HUES6 (cell line): Measurements from ENCODE around the gene KDM6B.
"Not testable (repeated sequence)": the region's sequence is repeated elsewhere in the genome, so short reads cannot be mapped to it uniquely, and the experiment has no call there.

ENCODE experiments used
- H3K27ac ChIP-seq: 2 replicates; pipeline ENCODE4 v1.7.0; 2013; ENCODE audit warnings: low read depth, mild to moderate bottlenecking, low read length, inconsistent platforms
- H3K27me3 ChIP-seq: 2 replicates; pipeline ENCODE4 v1.6.1; 2013; ENCODE audit warnings: low read length; ENCODE audit not compliant: control insufficient read depth, insufficient read depth
- H3K36me3 ChIP-seq: 2 replicates; pipeline ENCODE4 v1.6.1; 2013; ENCODE audit warnings: low read length; ENCODE audit not compliant: control insufficient read depth, insufficient read depth
- H3K4me1 ChIP-seq: 2 replicates; pipeline ENCODE4 v1.6.1; 2013; ENCODE audit warnings: low read length; ENCODE audit not compliant: control insufficient read depth, insufficient read depth
- H3K4me3 ChIP-seq: 2 replicates; pipeline ENCODE4 v1.5.1; 2013; ENCODE audit warnings: low read depth, low read length
- H3K9ac ChIP-seq: one replicate; pipeline ENCODE4 v1.6.1; 2013; ENCODE audit warnings: mild to moderate bottlenecking, low read length
- H3K9me3 ChIP-seq: 2 replicates; pipeline ENCODE4 v1.6.1; 2013; ENCODE audit warnings: low read depth, low read length; ENCODE audit not compliant: control insufficient read depth, insufficient read depth

KDM6B gene

GRCh38 chr17:7854851-7855659 is 21.0 kb downstream of the KDM6B start, which contains the start of gene TMEM88:
TMEM88 (plus strand) TSS chr17:7855066; CDS start chr17:7855075, 9 bp downstream.
- Histone ChIP-seq H3K27me3 (peaks cover 47% of the 10 kb centered on the region), H3K4me1 (peaks cover 28% of the 10 kb centered on the region), H3K27ac (no peak within 1 kb of the TSS), H3K9me3 (no peaks in the 10 kb centered on the region), H3K36me3 (peaks cover 14% of the 10 kb centered on the region; the same call in 1 of the 2 replicates), H3K4me3 (peak within 1 kb of the TSS; percentile 79), H3K9ac (peak within 1 kb of the TSS; percentile 64)

- Histone ChIP-seq H3K27ac (no peak overlapping the region), H3K9ac (peak overlapping the region; percentile 64)
Measured at GRCh38 chr17:7855660-7856010, 21.6 kb downstream of the KDM6B start.

GRCh38 chr17:7856011-7856810 is 22.2 kb downstream of the KDM6B start:
- no peak overlapping the region for H3K27ac ChIP-seq
- H3K27me3 ChIP-seq, result peaks cover 47% of the 10 kb centered on the region
- peak overlapping the region; percentile 93 for H3K9ac ChIP-seq
- H3K4me1 ChIP-seq, result peaks cover 28% of the 10 kb centered on the region
- H3K36me3 ChIP-seq, result peaks cover 18% of the 10 kb centered on the region
- H3K9me3 ChIP-seq, result no peaks in the 10 kb centered on the region
- peak overlapping the region; percentile 79 for H3K4me3 ChIP-seq

More at GRCh38 chr17:7855660-7856010, 21.6 kb downstream of the KDM6B start:
- H3K4me3 ChIP-seq, result peak overlapping the region; percentile 79
- no peaks in the 10 kb centered on the region for H3K9me3 ChIP-seq
- peaks cover 28% of the 10 kb centered on the region for H3K4me1 ChIP-seq
- peaks cover 18% of the 10 kb centered on the region for H3K36me3 ChIP-seq
- peaks cover 47% of the 10 kb centered on the region for H3K27me3 ChIP-seq

- Histone ChIP-seq H3K36me3 (peaks cover 24% of the 10 kb centered on the region), H3K9ac (peak within 1 kb of the TSS; percentile 93)
Measured at GRCh38 chr17:7856811-7857712, 23.0 kb downstream of the KDM6B start, which contains the start of gene NAA38. NAA38 (minus strand) TSS chr17:7857559; CDS start chr17:7857463, 96 bp downstream.

GRCh38 chr17:7857713-7858521 is 23.9 kb downstream of the KDM6B start, which contains the start of gene CYB5D1:
CYB5D1 (plus strand) TSS chr17:7858003; CDS start chr17:7858135, 132 bp downstream.
- H3K36me3 ChIP-seq, result peaks cover 15% of the 10 kb centered on the region

More at GRCh38 chr17:7856811-7857712, 23.0 kb downstream of the KDM6B start, which contains the start of gene NAA38:
- no peaks in the 10 kb centered on the region for H3K9me3 ChIP-seq
- peaks cover 26% of the 10 kb centered on the region for H3K4me1 ChIP-seq
- H3K27ac ChIP-seq, result peak within 1 kb of the TSS; percentile 90
- H3K27me3 ChIP-seq, result peaks cover 44% of the 10 kb centered on the region
- H3K4me3 ChIP-seq, result peak within 1 kb of the TSS; percentile 79

GRCh38 chr17:7858522-7858810 is 24.4 kb downstream of the KDM6B start:
- Histone ChIP-seq H3K4me1 (peaks cover 17% of the 10 kb centered on the region), H3K9ac (peak overlapping the region; percentile 93), H3K4me3 (peak overlapping the region; percentile 79), H3K9me3 (no peaks in the 10 kb centered on the region), H3K36me3 (peaks cover 18% of the 10 kb centered on the region), H3K27me3 (peaks cover 30% of the 10 kb centered on the region), H3K27ac (no peak overlapping the region)

More at GRCh38 chr17:7857713-7858521, 23.9 kb downstream of the KDM6B start, which contains the start of gene CYB5D1:
- H3K4me1 ChIP-seq, result peaks cover 19% of the 10 kb centered on the region
- peaks cover 36% of the 10 kb centered on the region for H3K27me3 ChIP-seq
- H3K4me3 ChIP-seq, result peak within 1 kb of the TSS; percentile 79
- peak within 1 kb of the TSS; percentile 90 for H3K27ac ChIP-seq
- H3K9ac ChIP-seq, result peak within 1 kb of the TSS; percentile 93
- H3K9me3 ChIP-seq, result no peaks in the 10 kb centered on the region

GRCh38 chr17:7859028-7859427 is 25.0 kb downstream of the KDM6B start:
- peak overlapping the region; percentile 79 for H3K4me3 ChIP-seq
- peak overlapping the region; percentile 93 for H3K9ac ChIP-seq
- H3K27ac ChIP-seq, result no peak overlapping the region
- H3K27me3 ChIP-seq, result peaks cover 25% of the 10 kb centered on the region
- H3K9me3 ChIP-seq, result no peaks in the 10 kb centered on the region
- H3K36me3 ChIP-seq, result peaks cover 21% of the 10 kb centered on the region
- H3K4me1 ChIP-seq, result peaks cover 17% of the 10 kb centered on the region

- Histone ChIP-seq H3K4me3 (no peak overlapping the region), H3K27me3 (no peaks in the 10 kb centered on the region), H3K27ac (no peak overlapping the region), H3K4me1 (peaks cover 5% of the 10 kb centered on the region; the same call in 1 of the 2 replicates), H3K9ac (no peak overlapping the region), H3K36me3 (peaks cover 22% of the 10 kb centered on the region), H3K9me3 (no peaks in the 10 kb centered on the region)
Measured at GRCh38 chr17:7862692-7863437, 28.8 kb downstream of the KDM6B start.

- H3K9me3 ChIP-seq, H3K27ac ChIP-seq, H3K4me1 ChIP-seq, H3K27me3 ChIP-seq, H3K9ac ChIP-seq, H3K4me3 ChIP-seq: not testable (repeated sequence)
- peaks cover 22% of the 10 kb centered on the region for H3K36me3 ChIP-seq
Measured at GRCh38 chr17:7864384-7864783, 30.4 kb downstream of the KDM6B start.
